Activated CD4-positive, alpha-beta T cell treated with anti-CD3 and anti-CD28 coated beads for 36 hours (primary cell): Measurements from ENCODE around the gene EXD2. TPM values are rescaled to one million over a fixed set of nuclear protein-coding genes. Genes with fewer than 3 reads are reported as not detected.
"Not testable (repeated sequence)": the region's sequence is repeated elsewhere in the genome, so short reads cannot be mapped to it uniquely, and the experiment has no call there.

Experiments
- ATAC-seq: fragments of 200-7000 bp; cut with Tn5 transposase; one replicate; pipeline ENCODE4 v1.10.0; 2021; ENCODE audit warnings: mild to moderate bottlenecking, moderate library complexity
- CTCF ChIA-PET: fragments of 350-600 bp; sonication (Branson Sonifier 250); formaldehyde crosslinking; loops from one replicate; lab custom pipeline; 2021; ENCODE audit warnings: antibody characterized with exemption; lab: Charles Lee
- POLR2A ChIA-PET: fragments of 350-600 bp; sonication (Branson Sonifier 250); formaldehyde crosslinking; loops from one replicate; lab custom pipeline; 2021; ENCODE audit warnings: antibody characterized with exemption, inconsistent platforms; lab: Charles Lee
- DNase-seq: peaks from one replicate; pipeline ENCODE4 v3.0.0-alpha.2; 2020
- H3K27ac Mint-ChIP-seq: one replicate; pipeline ENCODE4 v1.8.0; 2021; ENCODE audit warnings: mixed read lengths
- H3K27me3 Mint-ChIP-seq: one replicate; pipeline ENCODE4 v1.8.0; 2021; ENCODE audit warnings: mixed read lengths
- H3K36me3 Mint-ChIP-seq: one replicate; pipeline ENCODE4 v1.8.0; 2021; ENCODE audit warnings: low read depth, mixed read lengths
- H3K4me1 Mint-ChIP-seq: one replicate; pipeline ENCODE4 v1.8.0; 2021; ENCODE audit warnings: mixed read lengths
- H3K4me3 Mint-ChIP-seq: one replicate; pipeline ENCODE4 v1.8.0; 2021; ENCODE audit warnings: mild to moderate bottlenecking, moderate library complexity, mixed read lengths
- H3K9me3 Mint-ChIP-seq: one replicate; pipeline ENCODE4 v1.8.0; 2021; ENCODE audit warnings: low read depth, mixed read lengths
- intact Hi-C, 2 experiments: fragments of 100-400 bp; cut with DNase I in 1 of 2; cut with micrococcal nuclease in 1 of 2; formaldehyde crosslinking; loops; one replicate each; pipeline versions ENCODE4 v1.14.2 to v1.15.1; 2022 to 2024; cut with DNase I, micrococcal nuclease
- total RNA-seq, 2 experiments: library from RNA; stranded (reverse); gene quantifications; one replicate each; pipeline ENCODE4 v1.2.3, GENCODE V29; 2021

Gene EXD2
- total RNA-seq, 2 experiments from 2014 or later = 10.8 to 14.5 TPM

- Mint-ChIP-seq H3K27ac (no peak overlapping the region), H3K9me3 (no peaks in the 10 kb centered on the region), H3K4me3 (no peak overlapping the region), H3K36me3 (no peaks in the 10 kb centered on the region), H3K4me1 (peaks cover 5% of the 10 kb centered on the region), H3K27me3 (no peaks in the 10 kb centered on the region)
- DNase-seq = no peak
- ChIA-PET POLR2A (no interaction called here), CTCF (interaction anchor here (1.6 kb wide), 1 partner anchor 43 kb away, joined by 3 read pairs; no protein-coding TSS in a partner anchor)
- ATAC-seq = no peak
- intact Hi-C loops = no loop called here
Observed at GRCh38 chr14:69199786-69200185, 8.5 kb downstream of the EXD2 start.

GRCh38 chr14:69204753-69205152 is 13.5 kb downstream of the EXD2 start:
- Mint-ChIP-seq H3K4me1 (peaks cover 4% of the 10 kb centered on the region), H3K27ac (no peak overlapping the region), H3K27me3 (no peaks in the 10 kb centered on the region), H3K36me3 (peaks cover 2% of the 10 kb centered on the region), H3K9me3 (no peaks in the 10 kb centered on the region), H3K4me3 (no peak overlapping the region)
- ChIA-PET POLR2A (no interaction called here), CTCF (interaction anchor here (0.6 kb wide), 2 partner anchors 13 to 690 kb away, joined by 3 to 4 read pairs; no protein-coding TSS in a partner anchor)
- DNase-seq = no peak
- no peak for ATAC-seq
- intact Hi-C loops = no loop called here

GRCh38 chr14:69207435-69208041 is 16.2 kb downstream of the EXD2 start:
- Mint-ChIP-seq H3K9me3 (no peaks in the 10 kb centered on the region), H3K27ac (no peak overlapping the region), H3K4me1 (peaks cover 4% of the 10 kb centered on the region), H3K27me3 (no peaks in the 10 kb centered on the region), H3K36me3 (peaks cover 2% of the 10 kb centered on the region), H3K4me3 (no peak overlapping the region)
- intact Hi-C loops = no loop called here
- ChIA-PET POLR2A (no interaction called here), CTCF (interaction anchor here (0.6 to 1.6 kb wide), 3 partner anchors 15 to 310 kb away, joined by 3 to 4 read pairs (median 3); no protein-coding TSS in a partner anchor)
- DNase-seq (no peak), ATAC-seq (no peak)

- no peak for DNase-seq
- intact Hi-C loops = no loop called here
- peaks cover 2% of the 10 kb centered on the region for H3K36me3 Mint-ChIP-seq
- no peaks in the 10 kb centered on the region for H3K9me3 Mint-ChIP-seq
- H3K27ac Mint-ChIP-seq = peak overlapping the region; percentile 27
- ChIA-PET CTCF (no interaction called here), POLR2A (no interaction called here)
- no peak for ATAC-seq
- no peaks in the 10 kb centered on the region for H3K27me3 Mint-ChIP-seq
- peaks cover 4% of the 10 kb centered on the region for H3K4me1 Mint-ChIP-seq
- H3K4me3 Mint-ChIP-seq = no peak overlapping the region
Observed at GRCh38 chr14:69208666-69209065, 17.4 kb downstream of the EXD2 start.

- H3K4me1 Mint-ChIP-seq = no peaks in the 10 kb centered on the region
- H3K4me3 Mint-ChIP-seq = no peak overlapping the region
- H3K27ac Mint-ChIP-seq = no peak overlapping the region
- peaks cover 24% of the 10 kb centered on the region for H3K36me3 Mint-ChIP-seq
- H3K27me3 Mint-ChIP-seq = no peaks in the 10 kb centered on the region
- ATAC-seq (no peak), DNase-seq (no peak)
- ChIA-PET POLR2A (no interaction called here), CTCF (interaction anchor here (0.8 kb wide), 1 partner anchor 11 kb away, joined by 3 read pairs; no protein-coding TSS in a partner anchor)
- intact Hi-C loops = no loop called here
- peaks cover 2% of the 10 kb centered on the region for H3K9me3 Mint-ChIP-seq
Observed at GRCh38 chr14:69214393-69214792, 23.1 kb downstream of the EXD2 start.

GRCh38 chr14:69217663-69218062 is 26.4 kb downstream of the EXD2 start:
- CTCF ChIA-PET, intact Hi-C loops: not testable (repeated sequence)

GRCh38 chr14:69224946-69225345 is 33.6 kb downstream of the EXD2 start:
- CTCF ChIA-PET = no interaction called here
- intact Hi-C loops = loop anchor here in 1 of 2 experiments (5.0 kb wide), 1 partner anchor 98 kb away; no protein-coding TSS in a partner anchor
- H3K4me3 Mint-ChIP-seq = no peak overlapping the region

More at GRCh38 chr14:69217663-69218062, 26.4 kb downstream of the EXD2 start:
- ATAC-seq, DNase-seq, H3K9me3 Mint-ChIP-seq, H3K27ac Mint-ChIP-seq, H3K4me3 Mint-ChIP-seq, H3K27me3 Mint-ChIP-seq, POLR2A ChIA-PET, H3K4me1 Mint-ChIP-seq: not testable (repeated sequence)
- peaks cover 28% of the 10 kb centered on the region for H3K36me3 Mint-ChIP-seq

GRCh38 chr14:69226178-69226577 is 34.9 kb downstream of the EXD2 start:
- Mint-ChIP-seq H3K4me3 (no peak overlapping the region), H3K9me3 (no peaks in the 10 kb centered on the region), H3K36me3 (peaks cover 2% of the 10 kb centered on the region), H3K27me3 (no peaks in the 10 kb centered on the region), H3K4me1 (no peaks in the 10 kb centered on the region), H3K27ac (no peak overlapping the region)
- no peak for ATAC-seq
- ChIA-PET POLR2A (no interaction called here), CTCF (no interaction called here)
- no peak for DNase-seq
- intact Hi-C loops = no loop called here

More at GRCh38 chr14:69224946-69225345, 33.6 kb downstream of the EXD2 start:
- POLR2A ChIA-PET = no interaction called here
- H3K27me3 Mint-ChIP-seq = no peaks in the 10 kb centered on the region
- no peaks in the 10 kb centered on the region for H3K9me3 Mint-ChIP-seq
- DNase-seq (no peak), ATAC-seq (no peak)
- H3K4me1 Mint-ChIP-seq = no peaks in the 10 kb centered on the region
- peaks cover 2% of the 10 kb centered on the region for H3K36me3 Mint-ChIP-seq
- no peak overlapping the region for H3K27ac Mint-ChIP-seq

GRCh38 chr14:69226736-69227135 is 35.4 kb downstream of the EXD2 start:
- no peak overlapping the region for H3K4me3 Mint-ChIP-seq
- H3K4me1 Mint-ChIP-seq = no peaks in the 10 kb centered on the region
- no peaks in the 10 kb centered on the region for H3K27me3 Mint-ChIP-seq
- intact Hi-C loops = no loop called here
- ChIA-PET CTCF (interaction anchor here (0.9 kb wide), 1 partner anchor 15 kb away, joined by 3 read pairs; no protein-coding TSS in a partner anchor), POLR2A (no interaction called here)
- H3K27ac Mint-ChIP-seq = no peak overlapping the region
- H3K9me3 Mint-ChIP-seq = no peaks in the 10 kb centered on the region
- peaks cover 2% of the 10 kb centered on the region for H3K36me3 Mint-ChIP-seq
- ATAC-seq (no peak), DNase-seq (no peak)

- POLR2A ChIA-PET = no interaction called here
Observed at GRCh38 chr14:69231486-69231885, 40.2 kb downstream of the EXD2 start.

GRCh38 chr14:69232388-69232787 is 41.1 kb downstream of the EXD2 start:
- Mint-ChIP-seq H3K4me1 (peaks cover 5% of the 10 kb centered on the region), H3K27ac (no peak overlapping the region), H3K4me3 (no peak overlapping the region), H3K9me3 (no peaks in the 10 kb centered on the region), H3K36me3 (peaks cover 5% of the 10 kb centered on the region), H3K27me3 (no peaks in the 10 kb centered on the region)
- no peak for DNase-seq
- ChIA-PET CTCF (interaction anchor here (0.8 to 3.0 kb wide), 3 partner anchors 10 to 327 kb away, joined by 3 to 20 read pairs (median 5); no protein-coding TSS in a partner anchor), POLR2A (no interaction called here)
- no peak for ATAC-seq
- intact Hi-C loops = no loop called here

More at GRCh38 chr14:69231486-69231885, 40.2 kb downstream of the EXD2 start:
- Mint-ChIP-seq H3K9me3 (no peaks in the 10 kb centered on the region), H3K4me1 (peaks cover 5% of the 10 kb centered on the region), H3K36me3 (peaks cover 5% of the 10 kb centered on the region), H3K27ac (no peak overlapping the region), H3K27me3 (no peaks in the 10 kb centered on the region), H3K4me3 (no peak overlapping the region)
- DNase-seq = no peak
- CTCF ChIA-PET = interaction anchor here (1.0 kb wide), 1 partner anchor 8 kb away, joined by 3 read pairs; no protein-coding TSS in a partner anchor
- intact Hi-C loops = no loop called here
- ATAC-seq = no peak

GRCh38 chr14:69234106-69234505 is 42.8 kb downstream of the EXD2 start:
- CTCF ChIA-PET = interaction anchor here (0.6 to 3.0 kb wide), 3 partner anchors 8 to 105 kb away, joined by 3 to 20 read pairs (median 3); no protein-coding TSS in a partner anchor
- H3K4me1 Mint-ChIP-seq = peaks cover 5% of the 10 kb centered on the region
- peaks cover 8% of the 10 kb centered on the region for H3K36me3 Mint-ChIP-seq
- intact Hi-C loops = no loop called here
- no peaks in the 10 kb centered on the region for H3K9me3 Mint-ChIP-seq
- no peak overlapping the region for H3K27ac Mint-ChIP-seq
- H3K27me3 Mint-ChIP-seq = no peaks in the 10 kb centered on the region
- no peak overlapping the region for H3K4me3 Mint-ChIP-seq
- ATAC-seq = no peak
- no peak for DNase-seq
- POLR2A ChIA-PET = no interaction called here
